GM11168 (cell line): ENCODE measurements around the gene VPS16.
"Not testable (repeated sequence)": the region's sequence is repeated elsewhere in the genome, so short reads cannot be mapped to it uniquely, and the experiment has no call there.

Source experiments
- in situ Hi-C: fragments of 300-500 bp; cut with MboI; formaldehyde crosslinking; loops from one replicate; pipeline ENCODE4 v1.12.0; 2022; ENCODE audit warnings: low sequenced_read_pairs; ENCODE audit not compliant: unreplicated experiment

VPS16 gene

DNA sequence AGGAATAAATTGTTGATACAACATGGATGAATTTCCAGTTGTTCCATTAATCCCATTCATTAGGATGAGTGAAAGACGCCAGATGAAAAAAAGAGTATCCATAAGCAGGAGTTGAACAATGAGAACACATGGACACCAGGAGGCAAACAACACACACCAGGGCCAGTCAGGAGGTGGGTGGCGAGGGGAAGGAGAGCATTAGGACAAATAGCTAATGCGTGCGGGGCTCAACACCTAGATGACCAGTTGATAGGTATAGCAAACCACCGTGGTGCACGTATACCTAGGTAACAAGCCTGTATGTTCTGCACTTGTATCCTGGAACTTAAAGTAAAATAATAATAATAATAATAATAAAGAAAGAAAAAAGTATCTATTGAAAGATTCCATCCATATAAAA, 11.2 kb upstream of the VPS16 start:
- in situ Hi-C loops = no loop called here

DNA sequence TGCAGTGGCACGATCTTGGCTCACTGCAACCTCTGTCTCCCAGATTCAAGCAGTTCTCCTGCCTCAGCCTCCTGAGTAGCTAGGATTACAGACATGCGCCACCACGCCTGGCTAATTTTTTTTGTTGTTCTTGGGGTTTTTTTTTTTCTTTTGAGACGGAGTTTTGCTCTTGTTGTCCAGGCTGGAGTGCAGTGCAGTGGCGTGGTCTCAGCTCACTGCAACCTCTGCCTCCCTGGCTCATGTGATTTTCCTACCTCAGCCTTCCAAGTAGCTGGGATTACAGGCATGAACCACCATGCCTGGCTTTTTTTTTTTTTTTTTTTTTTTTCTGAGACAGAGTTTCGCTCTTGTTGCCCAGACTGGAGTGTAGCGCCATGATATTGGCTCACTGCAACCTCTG, 9.3 kb upstream of the VPS16 start:
- in situ Hi-C loops = not testable (repeated sequence)

DNA sequence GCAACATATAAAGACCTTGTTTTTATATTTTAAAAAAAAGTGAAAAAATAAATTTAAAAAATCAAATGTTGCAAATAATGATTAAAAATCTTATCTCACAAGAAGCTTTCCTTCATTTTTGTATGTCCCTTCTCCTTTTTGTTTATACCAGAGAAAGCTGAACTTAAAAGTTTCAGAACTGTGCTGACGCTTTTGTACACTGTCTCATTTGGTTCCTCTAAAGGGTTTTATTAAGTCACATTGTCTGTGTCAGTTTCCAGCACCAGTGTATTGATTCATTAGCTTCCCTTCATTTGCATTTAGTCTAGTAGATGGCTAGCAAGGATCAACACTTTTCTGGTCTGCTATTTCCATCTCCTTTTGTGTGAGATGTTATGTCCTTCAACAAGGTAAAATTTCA, 6.8 kb upstream of the VPS16 start:
- in situ Hi-C loops = no loop called here

DNA sequence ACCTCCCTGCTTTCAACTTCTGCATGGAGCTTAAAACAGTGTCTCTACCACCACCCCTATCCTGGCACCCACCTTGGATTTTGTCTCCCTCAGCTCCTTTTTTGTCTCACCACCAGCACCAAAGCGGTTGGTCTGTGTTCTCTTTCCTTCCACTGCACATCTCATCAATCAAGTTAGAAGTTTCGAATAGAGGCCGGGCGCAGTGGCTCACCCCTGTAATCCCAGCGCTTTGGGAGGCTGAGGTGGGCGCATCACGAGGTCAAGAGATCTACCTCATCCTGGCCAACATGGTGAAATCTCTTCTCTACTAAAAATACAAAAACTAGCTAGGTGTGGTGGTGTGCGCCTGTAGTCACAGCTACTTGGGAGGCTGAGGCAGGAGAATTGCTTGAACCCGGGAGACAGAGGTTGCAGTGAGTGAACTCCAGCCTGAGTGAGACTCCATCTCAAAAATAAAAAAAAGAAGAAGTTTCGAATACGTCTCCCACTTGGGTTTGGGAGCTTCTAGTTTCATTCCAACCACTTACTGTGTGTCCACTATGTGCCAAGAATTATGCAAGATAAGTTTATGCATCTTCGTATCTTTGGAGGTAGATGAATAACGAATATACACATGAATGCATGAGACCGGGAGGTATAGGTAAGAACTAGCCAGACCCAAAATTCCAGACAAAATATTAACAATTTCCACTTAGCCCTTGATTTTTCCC, 6.0 kb upstream of the VPS16 start:
- in situ Hi-C loops = no loop called here

DNA sequence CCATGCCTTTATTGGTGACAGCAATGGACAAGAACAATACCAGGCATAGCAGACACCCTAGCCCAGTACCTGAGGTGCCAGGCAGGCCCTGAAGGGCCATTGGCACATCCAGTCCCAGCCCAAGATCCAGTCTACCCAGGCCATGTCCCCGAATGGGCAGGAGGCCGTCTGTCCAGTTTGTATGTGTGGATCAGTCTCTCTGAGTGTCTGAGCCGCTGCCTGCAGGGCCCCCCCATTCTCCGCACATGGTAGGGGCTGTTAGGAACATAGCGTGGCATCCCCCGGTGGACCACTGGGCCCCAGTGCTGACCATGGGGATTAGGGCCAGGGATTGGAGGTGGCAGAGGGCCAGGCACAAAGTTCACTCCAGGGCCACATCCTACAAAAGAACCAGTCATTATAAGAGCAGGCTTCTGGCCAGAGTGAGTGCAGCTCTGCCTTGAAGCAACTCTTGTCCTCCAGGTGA, 5.2 kb upstream of the VPS16 start:
- in situ Hi-C loops = no loop called here

DNA sequence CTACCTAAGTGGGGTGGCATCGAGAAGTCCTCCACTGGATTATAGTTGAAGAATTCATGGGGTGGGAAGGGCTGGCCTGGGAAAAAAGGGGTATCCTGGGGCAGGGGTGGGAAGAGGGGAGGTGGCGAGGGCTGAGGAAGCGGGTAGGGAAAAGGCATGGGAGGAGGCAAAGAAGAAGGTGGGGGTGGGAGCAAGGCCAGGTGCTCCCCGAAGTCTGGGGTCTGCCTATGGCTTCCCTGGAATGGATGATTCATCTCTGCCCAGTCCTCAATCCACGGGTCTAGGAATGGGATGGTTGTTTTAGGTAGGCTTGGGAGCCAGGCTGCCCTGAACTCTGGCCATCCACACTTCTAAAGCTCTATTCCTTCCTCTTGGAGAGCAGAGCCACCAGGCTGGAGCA, 4.5 kb upstream of the VPS16 start:
- in situ Hi-C loops = no loop called here

DNA sequence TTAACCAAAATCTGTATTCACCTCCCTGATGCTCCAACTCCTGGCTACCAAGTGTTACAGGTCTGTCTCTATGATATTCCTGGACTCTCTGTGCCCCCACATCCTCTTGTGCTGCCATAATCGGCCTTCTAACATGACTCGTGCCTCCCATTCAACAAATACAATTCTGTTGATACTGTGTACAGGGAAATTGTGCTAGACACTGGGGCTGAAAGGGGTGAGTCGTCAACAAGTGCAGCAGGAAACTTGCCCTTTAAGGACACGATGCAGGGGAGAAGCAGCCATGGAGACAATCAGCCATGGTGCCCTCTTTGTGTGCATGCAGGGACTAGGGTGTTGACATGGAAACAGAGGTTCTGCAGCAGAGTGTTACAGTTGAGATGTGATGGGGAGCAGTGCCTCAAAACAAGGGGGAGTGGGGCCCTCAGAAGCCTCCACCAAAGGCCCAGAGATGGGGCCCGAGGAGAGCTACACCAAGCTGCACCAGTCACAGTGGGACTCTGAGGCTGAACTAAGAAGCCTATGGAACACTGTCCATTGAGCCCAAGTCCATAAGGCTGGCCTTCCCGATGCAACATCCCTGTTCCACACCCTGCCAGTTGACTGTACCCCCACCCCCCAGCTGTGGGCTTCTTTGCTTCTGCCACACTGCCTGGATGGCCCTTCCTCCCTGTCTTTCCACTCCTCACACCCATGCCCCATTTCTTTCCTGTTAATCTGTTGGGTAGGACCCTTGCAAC, 3.2 kb upstream of the VPS16 start:
- in situ Hi-C loops = no loop called here

DNA sequence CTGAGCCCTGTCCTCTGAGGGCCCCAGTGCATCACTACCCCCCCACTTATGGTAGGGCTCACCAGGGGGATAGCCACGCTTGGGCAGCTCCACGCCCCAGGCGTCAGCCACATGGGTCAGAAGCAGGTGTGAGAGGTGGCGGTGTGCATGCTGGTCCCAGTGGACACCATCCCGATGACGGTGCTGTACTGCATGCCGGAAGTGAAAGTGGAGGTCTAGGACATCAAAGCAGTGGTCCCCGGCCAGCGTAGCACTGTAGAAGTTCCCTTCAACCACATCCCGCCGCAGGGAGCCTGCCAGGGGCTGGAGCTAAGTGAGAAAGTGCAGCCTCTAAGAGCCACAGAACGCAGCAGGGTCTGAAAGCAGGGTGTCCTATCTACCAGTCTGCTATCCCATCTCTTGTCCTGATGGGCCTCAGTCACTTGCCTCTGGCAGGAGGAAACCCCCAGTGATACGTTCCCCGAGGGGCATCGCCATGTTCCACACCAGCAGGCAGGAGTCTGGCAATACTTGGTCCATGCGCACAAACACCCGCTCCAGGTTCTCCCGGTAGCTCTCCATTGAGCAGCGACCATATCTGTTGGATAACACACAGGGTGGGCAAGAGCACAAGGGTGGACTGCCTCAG, 2.3 kb upstream of the VPS16 start:
- in situ Hi-C loops = no loop called here

DNA sequence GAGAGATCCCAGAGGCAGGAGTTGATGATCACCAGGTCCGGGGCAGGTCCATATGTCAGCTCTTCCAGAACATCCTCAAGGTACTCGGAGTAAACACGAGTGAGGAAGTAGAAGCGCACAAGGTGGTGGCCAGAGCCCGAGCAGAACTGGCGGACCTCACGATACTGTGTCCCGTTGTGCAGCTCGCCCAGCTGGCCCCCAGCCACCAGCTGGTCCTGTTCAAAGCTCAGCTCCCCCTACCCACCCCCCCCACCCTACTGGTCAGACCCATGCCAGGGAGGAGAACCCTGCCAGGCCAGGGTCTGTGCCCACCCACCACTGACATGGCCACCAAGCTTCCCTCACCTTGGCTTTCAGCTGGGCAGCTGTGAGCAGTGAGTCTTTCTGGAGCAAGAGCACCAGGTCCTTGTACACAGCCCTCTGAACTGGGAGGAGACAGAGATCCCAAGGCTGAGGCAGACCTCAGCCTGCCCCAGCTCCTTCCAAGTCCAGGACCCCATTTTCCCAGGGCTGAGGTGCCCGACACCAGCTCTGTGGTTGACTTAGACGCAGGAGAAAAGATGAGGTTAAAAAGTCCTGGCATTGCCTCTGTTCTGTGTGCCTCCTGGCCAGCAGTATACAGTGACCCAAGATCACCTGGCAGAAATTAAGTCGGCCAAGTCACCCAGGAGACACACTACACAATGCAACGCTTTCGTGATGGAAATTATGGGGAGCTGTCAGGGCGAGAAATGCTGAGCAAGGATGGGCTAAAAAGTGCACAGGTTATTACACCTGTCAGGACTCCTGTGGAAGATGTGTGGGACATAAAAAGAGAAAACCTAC, 1.5 kb upstream of the VPS16 start:
- in situ Hi-C loops = no loop called here

DNA sequence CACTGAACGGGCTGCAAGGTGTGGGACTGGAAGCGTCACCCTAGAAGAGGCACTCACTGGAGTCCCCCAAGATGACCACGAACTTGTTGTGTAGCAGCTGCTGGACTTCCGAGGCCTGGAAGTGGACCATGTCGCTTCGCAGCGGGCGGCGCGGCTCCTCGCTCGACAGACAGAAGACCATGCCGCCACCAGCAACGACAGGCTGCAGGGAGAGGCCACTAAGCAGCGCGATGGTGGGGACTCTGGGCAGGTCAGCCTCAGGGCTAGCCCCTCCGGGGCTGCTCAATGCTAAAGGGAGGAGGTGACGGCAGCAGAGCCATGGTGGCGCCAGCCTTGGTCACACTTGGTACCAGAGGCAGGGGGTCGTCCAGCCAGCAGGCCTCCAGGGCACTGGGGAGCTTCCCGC, 810 bp upstream of the VPS16 start:
- in situ Hi-C loops = no loop called here

DNA sequence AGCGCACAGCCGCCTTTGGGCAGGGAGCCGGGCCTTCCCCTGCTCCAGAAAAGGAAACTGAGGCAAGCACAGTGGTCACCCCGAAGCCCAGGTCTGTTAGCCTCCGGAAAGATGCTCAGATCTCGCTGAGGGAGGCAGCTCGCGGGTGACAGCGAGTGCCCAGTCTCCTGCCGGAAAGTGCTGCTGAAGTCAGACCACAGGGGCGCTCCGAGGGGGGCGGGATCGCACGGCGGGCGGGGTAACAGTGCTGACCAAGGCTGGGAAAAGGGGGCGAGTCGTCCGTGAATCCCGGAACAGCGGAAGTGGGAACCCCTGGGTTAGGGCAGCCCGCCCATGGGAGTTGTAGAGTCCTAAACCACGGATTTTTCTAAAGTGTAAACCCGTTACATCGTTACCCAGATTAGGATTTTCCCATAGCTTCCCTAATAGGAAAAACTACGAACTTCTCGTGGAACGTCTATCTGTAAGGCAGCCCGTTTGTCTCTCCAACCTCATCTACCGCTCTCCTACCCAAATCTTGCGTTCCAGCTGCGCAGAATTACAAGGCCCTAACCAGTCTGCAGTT, 504 bp downstream of the VPS16 start:
- in situ Hi-C loops = no loop called here

DNA sequence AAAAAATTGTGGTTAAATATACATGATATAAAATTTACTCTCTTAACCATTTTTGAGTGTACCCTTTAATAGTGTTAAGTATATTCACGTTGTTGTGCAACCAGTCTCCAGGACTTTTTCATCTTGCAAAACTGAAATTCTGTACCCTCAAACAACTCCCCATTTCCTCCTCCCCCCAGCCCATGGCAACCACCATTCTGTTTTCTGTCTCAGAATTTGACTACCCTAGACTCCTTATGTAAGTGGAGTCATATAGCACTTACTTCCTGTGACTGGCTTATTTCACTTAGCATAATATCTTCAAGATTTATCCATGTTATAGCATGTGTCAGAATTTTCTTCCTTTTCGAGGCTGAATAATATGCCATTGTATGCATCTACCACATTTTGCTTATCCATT, 5.1 kb downstream of the VPS16 start:
- in situ Hi-C loops = no loop called here

DNA sequence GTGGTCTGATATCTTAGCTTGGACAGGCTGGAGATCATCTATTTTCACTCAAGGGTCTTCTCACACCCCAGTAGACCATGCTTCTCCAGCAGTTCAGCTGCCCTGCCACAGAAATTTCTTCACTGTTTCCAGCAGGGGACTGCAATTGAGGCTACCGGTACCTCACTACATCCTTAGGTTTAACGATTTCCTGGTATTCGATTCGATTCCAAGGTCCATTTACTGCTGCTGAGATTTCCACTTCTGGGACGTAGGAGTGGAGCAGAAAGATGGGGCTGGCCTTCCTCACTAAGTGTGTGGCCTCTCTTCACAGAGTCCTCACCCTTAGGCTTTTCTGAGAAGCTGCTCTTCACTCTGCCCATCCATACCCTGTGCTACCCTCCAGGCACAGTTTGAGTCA, 6.2 kb downstream of the VPS16 start:
- in situ Hi-C loops = no loop called here

DNA sequence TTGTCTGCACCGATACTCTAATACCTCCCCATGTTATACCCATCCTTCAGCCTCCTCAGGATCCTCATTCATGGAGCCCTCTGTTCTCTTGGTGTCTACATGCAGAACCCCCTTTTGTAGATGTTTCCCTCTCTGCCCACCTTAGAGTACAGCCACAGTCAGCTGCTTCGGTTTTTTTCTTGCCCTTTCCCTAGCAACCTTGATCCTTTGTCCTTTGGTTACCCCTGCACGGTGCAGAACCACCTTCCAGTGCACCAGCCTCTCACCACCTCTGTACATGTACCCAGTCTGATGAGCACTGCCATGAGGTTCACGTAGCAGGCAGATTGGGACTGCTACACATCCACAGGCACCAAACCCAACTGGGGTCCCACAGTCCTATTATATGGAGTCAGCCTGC, 7.3 kb downstream of the VPS16 start:
- in situ Hi-C loops = no loop called here

DNA sequence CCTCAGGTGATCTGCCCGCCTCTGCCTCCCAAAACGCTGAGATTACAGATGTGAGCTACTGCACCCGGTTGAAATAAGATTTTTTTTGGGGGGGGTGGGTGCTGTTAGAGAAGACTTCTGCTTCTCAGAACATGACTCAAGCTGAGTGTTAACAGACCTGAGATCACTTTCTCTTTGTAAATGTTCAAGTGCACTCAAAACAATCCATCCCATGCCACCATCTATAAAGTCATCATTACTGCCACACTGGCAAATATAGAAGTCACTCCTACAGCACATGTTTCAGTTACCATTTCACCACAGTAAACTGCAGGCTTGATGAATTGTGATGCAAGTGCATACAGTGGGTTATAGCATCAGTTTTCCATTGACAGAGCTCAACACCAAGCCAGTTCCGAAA, 9.0 kb downstream of the VPS16 start:
- in situ Hi-C loops = no loop called here

DNA sequence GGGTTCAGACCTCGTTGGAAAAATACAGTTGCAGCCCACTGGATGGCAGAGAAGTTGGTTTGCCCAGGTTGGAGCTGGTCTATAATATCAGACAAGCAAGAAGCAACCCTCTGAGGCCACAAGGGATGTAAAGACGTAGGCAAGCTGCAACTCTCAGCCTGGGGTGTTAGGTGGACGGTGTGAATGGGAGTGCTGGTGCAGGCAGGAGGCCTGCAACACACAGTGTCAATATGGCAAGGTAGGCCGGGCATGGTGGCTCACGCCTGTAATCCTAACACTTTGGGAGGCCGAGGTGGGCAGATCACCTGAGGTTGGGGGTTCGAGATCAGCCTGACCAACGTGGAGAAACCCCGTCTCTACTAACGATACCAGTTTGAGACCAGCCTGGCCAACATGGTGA, 10.5 kb downstream of the VPS16 start:
- in situ Hi-C loops = no loop called here

DNA sequence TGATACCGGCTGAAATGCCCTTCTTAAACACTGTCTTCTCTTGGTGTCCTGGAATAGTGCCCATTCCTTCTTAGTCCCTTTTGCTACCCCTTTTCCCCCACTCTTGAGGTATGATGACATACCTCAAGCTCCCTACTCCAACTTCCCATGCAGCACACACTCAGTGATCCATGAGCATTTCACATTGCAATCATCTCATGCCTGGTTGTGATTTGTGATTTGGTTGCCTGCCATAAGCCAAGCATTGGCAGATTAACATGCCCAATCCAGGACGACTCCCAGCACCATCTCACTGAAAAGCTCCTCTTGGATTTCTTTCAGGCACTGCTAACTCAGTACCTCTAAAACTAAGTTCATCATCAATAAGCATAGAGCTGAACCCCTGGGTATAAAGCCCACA, 18.0 kb downstream of the VPS16 start:
- in situ Hi-C loops = no loop called here

DNA sequence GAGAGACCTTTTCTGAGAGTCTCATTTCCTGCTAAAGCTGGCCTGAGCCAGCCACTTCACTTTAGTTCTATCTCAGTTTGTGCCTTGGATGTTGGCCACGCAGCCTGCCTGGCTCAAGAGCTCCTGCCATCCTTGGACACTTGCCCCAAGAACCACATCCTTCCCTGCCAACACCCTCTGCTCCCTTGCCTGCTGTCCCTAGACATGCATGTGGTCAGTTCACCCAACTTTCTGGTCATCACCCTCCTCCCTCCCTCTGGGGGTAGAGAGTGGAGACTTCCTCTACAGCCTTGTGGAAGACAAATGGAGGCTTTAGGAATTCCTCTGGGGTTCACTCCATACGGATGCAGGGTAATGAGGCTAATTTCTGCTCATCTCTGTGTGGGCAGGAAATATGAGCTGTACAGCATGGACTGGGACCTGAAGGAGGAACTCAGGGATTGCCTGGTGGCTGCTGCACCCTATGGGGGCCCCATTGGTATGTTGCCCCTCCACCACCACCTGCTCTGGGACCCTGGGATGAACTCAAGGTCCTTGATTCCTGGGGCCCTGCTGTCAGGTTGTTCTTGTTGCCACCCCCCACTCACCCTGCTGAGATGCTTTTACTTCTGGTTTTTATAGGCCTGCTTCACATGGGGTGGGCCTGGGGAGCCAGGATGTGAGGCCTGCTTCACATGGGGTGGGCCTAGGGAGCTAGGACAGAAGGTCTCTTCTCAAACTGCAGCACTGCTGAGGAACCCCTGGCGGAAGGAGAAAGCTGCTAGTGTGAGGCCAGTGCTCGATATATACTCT, 19.0 kb downstream of the VPS16 start:
- in situ Hi-C loops = no loop called here

DNA sequence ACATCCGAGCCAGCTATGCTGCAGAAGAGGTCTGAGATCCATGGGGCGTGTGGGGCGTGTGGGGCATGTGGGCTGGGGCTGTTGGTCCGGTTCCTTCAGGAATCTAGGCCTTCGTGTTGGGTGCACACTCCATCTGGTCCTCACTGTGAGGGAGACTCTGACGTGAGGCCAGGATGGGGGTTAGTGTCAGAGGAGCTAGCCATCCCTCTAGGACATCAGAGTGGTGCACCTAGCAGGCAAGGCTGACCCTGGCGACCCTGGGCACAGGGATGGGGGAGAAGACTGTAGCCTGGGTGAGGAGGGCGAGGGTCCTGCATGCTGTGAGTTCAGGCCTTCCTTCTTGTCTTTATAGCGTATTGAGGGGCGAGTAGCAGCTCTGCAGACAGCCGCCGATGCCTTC, 24.1 kb downstream of the VPS16 start:
- in situ Hi-C loops = no loop called here

DNA sequence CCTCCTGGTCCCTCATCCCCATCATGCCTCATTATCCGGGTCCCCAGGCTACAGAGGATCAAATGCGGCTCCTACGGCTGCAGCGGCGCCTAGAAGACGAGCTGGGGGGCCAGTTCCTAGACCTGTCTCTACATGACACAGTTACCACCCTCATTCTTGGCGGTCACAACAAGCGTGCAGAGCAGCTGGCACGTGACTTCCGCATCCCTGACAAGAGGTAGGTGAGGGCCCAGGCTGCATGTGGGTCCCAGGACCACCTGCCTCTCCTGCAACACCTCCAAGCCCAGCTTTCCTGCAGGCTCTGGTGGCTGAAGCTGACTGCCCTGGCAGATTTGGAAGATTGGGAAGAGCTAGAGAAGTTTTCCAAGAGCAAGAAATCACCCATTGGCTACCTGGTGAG, 24.6 kb downstream of the VPS16 start:
- in situ Hi-C loops = no loop called here
